HEK293 (cell line): ENCODE results near the gene XRCC6.
"Not testable (repeated sequence)": the region's sequence is repeated elsewhere in the genome, so short reads cannot be mapped to it uniquely, and the experiment has no call there.

Source experiments
- CTCF ChIP-seq: fragments of 450-650 bp; formaldehyde crosslinking; IDR thresholded peaks from 2 replicates; pipeline ENCODE4 v1.5.1; 2016; ENCODE audit warnings: missing biosample characterization, missing genetic modification characterization
- GLI2 ChIP-seq: fragments of 450-650 bp; formaldehyde crosslinking; IDR thresholded peaks from 2 replicates; pipeline ENCODE4; 2017; ENCODE audit warnings: missing biosample characterization, missing genetic modification characterization, low read depth, borderline replicate concordance
- HOXA7 ChIP-seq: sonication (generic); formaldehyde crosslinking; IDR thresholded peaks from 2 replicates; pipeline ENCODE4 v1.8.1; 2022; ENCODE audit warnings: missing genetic modification reagents, borderline replicate concordance
- PATZ1 ChIP-seq: fragments of 450-650 bp; formaldehyde crosslinking; IDR thresholded peaks from 2 replicates; pipeline ENCODE4 v1.5.1; 2016; ENCODE audit warnings: missing biosample characterization, missing genetic modification characterization
- REST ChIP-seq: fragments of 450-650 bp; formaldehyde crosslinking; IDR thresholded peaks from 2 replicates; pipeline ENCODE4 v1.5.1; 2016; ENCODE audit warnings: missing biosample characterization, missing genetic modification characterization
- YY1 ChIP-seq: fragments of 450-650 bp; formaldehyde crosslinking; IDR thresholded peaks from 2 replicates; pipeline ENCODE4 v1.5.1; 2018; ENCODE audit warnings: missing biosample characterization, missing genetic modification characterization
- ZBTB11 ChIP-seq: fragments of 450-650 bp; formaldehyde crosslinking; conservative IDR thresholded peaks from 2 replicates; pipeline ENCODE4 v1.5.1; 2016; ENCODE audit warnings: low read depth, missing biosample characterization, missing genetic modification characterization
- ZBTB26 ChIP-seq: fragments of 450-650 bp; formaldehyde crosslinking; optimal IDR thresholded peaks from 2 replicates; pipeline ENCODE3; 2016; ENCODE audit warnings: missing biosample characterization, mild to moderate bottlenecking, missing genetic modification characterization
- ZNF140 ChIP-seq: fragments of 450-650 bp; formaldehyde crosslinking; IDR thresholded peaks from 2 replicates; pipeline ENCODE4 v1.5.1; 2016; ENCODE audit warnings: missing biosample characterization, missing genetic modification characterization
- ZNF350 ChIP-seq: fragments of 450-650 bp; formaldehyde crosslinking; IDR thresholded peaks from 2 replicates; pipeline ENCODE4 v1.5.0; 2017; ENCODE audit warnings: missing biosample characterization, mild to moderate bottlenecking, missing genetic modification characterization
- ZNF510 ChIP-seq: fragments of 450-650 bp; formaldehyde crosslinking; IDR thresholded peaks from 2 replicates; pipeline ENCODE4 v1.5.1; 2018; ENCODE audit warnings: mild to moderate bottlenecking, missing genetic modification characterization, missing biosample characterization; ENCODE audit not compliant: insufficient replicate concordance
- ZNF548 ChIP-seq: fragments of 450-650 bp; formaldehyde crosslinking; IDR thresholded peaks from 2 replicates; pipeline ENCODE4 v1.5.1; 2016; ENCODE audit warnings: missing biosample characterization, missing genetic modification characterization
- ZNF768 ChIP-seq: fragments of 450-650 bp; formaldehyde crosslinking; IDR thresholded peaks from 2 replicates; pipeline ENCODE4 v1.5.1; 2018; ENCODE audit warnings: missing biosample characterization, mild to moderate bottlenecking, missing genetic modification characterization

- not testable (repeated sequence) for TF ChIP-seq PATZ1 (tag by site-specific recombination); ZBTB26; ZBTB11 (tag by site-specific recombination); CTCF (tag by site-specific recombination); ZNF768 (tag by site-specific recombination); YY1; REST; ZNF548; ZNF510; HOXA7 (CRISPR knock-in tag); ZNF140 (tag by site-specific recombination); GLI2 (tag by site-specific recombination); ZNF350 (tag by site-specific recombination)
Measured at GRCh38 chr22:41634610-41635009, 13.5 kb downstream of the XRCC6 start.
